ENCODE measurements around the gene CDH4. TPM values are rescaled to one million over a fixed set of nuclear protein-coding genes. Genes with fewer than 3 reads are reported as not detected.

CDH4 gene
- total RNA-seq, 1 donor from 2014 or later: 22.3 TPM

GRCh38 chr20:61608275-61609085, 356.4 kb downstream of the CDH4 start:
- DNase-seq: no peak

GRCh38 chr20:61609461-61609860, 357.4 kb downstream of the CDH4 start:
- no peak for DNase-seq

GRCh38 chr20:61611401-61612180, 359.5 kb downstream of the CDH4 start:
- DNase-seq: no peak

GRCh38 chr20:61613917-61614705, 362.1 kb downstream of the CDH4 start:
- no peak for DNase-seq

GRCh38 chr20:61614706-61615100, 362.6 kb downstream of the CDH4 start:
- no peak for DNase-seq

- no peak for DNase-seq
These were observed 363.7 kb downstream of the CDH4 start for GRCh38 chr20:61615806-61616205.

GRCh38 chr20:61619751-61620150, 367.7 kb downstream of the CDH4 start:
- DNase-seq: peak; percentile 11

GRCh38 chr20:61620174-61620573, 368.1 kb downstream of the CDH4 start:
- no peak for DNase-seq

GRCh38 chr20:61621035-61621730, 369.1 kb downstream of the CDH4 start:
- DNase-seq: no peak

- DNase-seq: no peak
These were observed 369.8 kb downstream of the CDH4 start for GRCh38 chr20:61621852-61622251.

- DNase-seq: no peak
These were observed 371.4 kb downstream of the CDH4 start for GRCh38 chr20:61623451-61623850.

GRCh38 chr20:61625246-61625645, 373.2 kb downstream of the CDH4 start:
- DNase-seq: no peak

- no peak for DNase-seq
These were observed 374.4 kb downstream of the CDH4 start for GRCh38 chr20:61626412-61626811.

GRCh38 chr20:61627791-61628415, 375.8 kb downstream of the CDH4 start:
- no peak for DNase-seq

- peak; percentile 66 for DNase-seq
These were observed 376.4 kb downstream of the CDH4 start for GRCh38 chr20:61628480-61628879.

- DNase-seq: peak; percentile 66
These were observed 377.0 kb downstream of the CDH4 start for GRCh38 chr20:61628901-61629601.

GRCh38 chr20:61629602-61630390, 377.7 kb downstream of the CDH4 start:
- no peak for DNase-seq

GRCh38 chr20:61630391-61630650, 378.3 kb downstream of the CDH4 start:
- DNase-seq: no peak

GRCh38 chr20:61630816-61631215, 378.8 kb downstream of the CDH4 start:
- no peak for DNase-seq

GRCh38 chr20:61631751-61632150, 379.7 kb downstream of the CDH4 start:
- DNase-seq: no peak
